GM12891 (cell line): ENCODE measurements around the gene ZNF546.

ENCODE experiments used
- PAX5 ChIP-seq: IDR thresholded peaks from 2 replicates; pipeline ENCODE4 v1.6.1; 2011; ENCODE audit warnings: low read length, moderate library complexity, mild to moderate bottlenecking; ENCODE audit not compliant: insufficient read depth, severe bottlenecking
- POLR2A ChIP-seq: IDR thresholded peaks from 2 replicates; pipeline ENCODE4 v1.6.1; 2011; ENCODE audit warnings: low read depth, low read length, control low read depth
- POLR2AphosphoS5 ChIP-seq: IDR thresholded peaks from 2 replicates; pipeline ENCODE4 v1.6.1; 2011; ENCODE audit warnings: low read depth, low read length, control low read depth
- POU2F2 ChIP-seq: IDR thresholded peaks from 2 replicates; pipeline ENCODE4 v1.6.1; 2011; ENCODE audit warnings: low read depth, mild to moderate bottlenecking, control low read depth, low read length, moderate library complexity
- SPI1 ChIP-seq: IDR thresholded peaks from 2 replicates; pipeline ENCODE4 v1.6.1; 2011; ENCODE audit warnings: low read depth, low read length, control low read depth
- TAF1 ChIP-seq: IDR thresholded peaks from 2 replicates; pipeline ENCODE4 v1.6.1; 2011; ENCODE audit warnings: low read depth, low read length, control low read depth

DNA sequence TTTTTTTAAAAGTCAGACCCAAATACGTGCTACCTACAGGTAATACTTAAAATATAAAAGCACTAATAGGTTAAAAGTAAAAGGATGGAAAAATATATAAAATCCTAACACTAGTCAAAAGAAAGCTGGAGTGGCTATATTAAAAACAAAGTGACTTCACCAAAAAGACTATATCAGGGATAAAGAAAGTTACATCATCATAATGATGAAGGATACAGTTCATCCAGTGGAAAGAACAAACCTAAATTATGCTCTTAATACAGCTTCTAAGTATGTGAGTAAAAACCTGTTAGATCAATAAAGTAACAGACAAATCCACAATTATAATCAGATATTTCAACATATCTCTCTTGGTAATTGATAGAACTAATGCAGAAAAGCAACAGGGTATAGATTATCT, 60.3 kb downstream of the ZNF546 start:
- no peak for TF ChIP-seq POLR2A
- TF ChIP-seq TAF1 = no peak
- no peak for TF ChIP-seq POLR2AphosphoS5
- TF ChIP-seq SPI1 = no peak
- no peak for TF ChIP-seq PAX5
- TF ChIP-seq POU2F2 = no peak
